ENCODE measurements around the gene GAS2. TPM values are rescaled to one million over a fixed set of nuclear protein-coding genes. Genes with fewer than 3 reads are reported as not detected.

Gene GAS2
- total and polyA plus RNA-seq, 4 donors: 0.58 to 9.8 (median 1.2) TPM

- H3K4me3 ChIP-seq: no peak overlapping the region
- no peaks in the 10 kb centered on the region for H3K27me3 ChIP-seq (ENCODE audit: control insufficient read depth in 3 of 3, insufficient read depth in 3 of 3, low read length in 2 of 3)
- no peak for TF ChIP-seq CTCF (IDR thresholded peaks at IDR 0.05; ENCODE audit: control extremely low read depth, extremely low read depth)
- H3K9ac ChIP-seq (ENCODE audit: insufficient read depth in 1 of 2, low read length in 2 of 2): no peak overlapping the region
- H3K27ac ChIP-seq (ENCODE audit: low read depth in 1 of 2, low read length in 1 of 2): no peak overlapping the region
- peaks cover 0 to 3% (median 0%) of the 10 kb centered on the region in 5 donors for H3K4me1 ChIP-seq (ENCODE audit: control insufficient read depth in 5 of 5, insufficient read depth in 5 of 5, low read length in 5 of 5)
- ATAC-seq (ENCODE audit: insufficient read depth, low FRiP score) (no peak), DNase-seq (no peak)
- 55 to 59% methylated on average over 2 of the region's 2 CpGs for WGBS, 2 donors
- H3K36me3 ChIP-seq (ENCODE audit: control insufficient read depth in 4 of 4, insufficient read depth in 4 of 4, low read length in 4 of 4): no peaks in the 10 kb centered on the region
- no peaks in the 10 kb centered on the region for H3K9me3 ChIP-seq (ENCODE audit: control insufficient read depth in 4 of 4, insufficient read depth in 3 of 4, low read length in 3 of 4)
Measured at GRCh38 chr11:22680628-22681027, 14.2 kb downstream of the GAS2 start.

DNA sequence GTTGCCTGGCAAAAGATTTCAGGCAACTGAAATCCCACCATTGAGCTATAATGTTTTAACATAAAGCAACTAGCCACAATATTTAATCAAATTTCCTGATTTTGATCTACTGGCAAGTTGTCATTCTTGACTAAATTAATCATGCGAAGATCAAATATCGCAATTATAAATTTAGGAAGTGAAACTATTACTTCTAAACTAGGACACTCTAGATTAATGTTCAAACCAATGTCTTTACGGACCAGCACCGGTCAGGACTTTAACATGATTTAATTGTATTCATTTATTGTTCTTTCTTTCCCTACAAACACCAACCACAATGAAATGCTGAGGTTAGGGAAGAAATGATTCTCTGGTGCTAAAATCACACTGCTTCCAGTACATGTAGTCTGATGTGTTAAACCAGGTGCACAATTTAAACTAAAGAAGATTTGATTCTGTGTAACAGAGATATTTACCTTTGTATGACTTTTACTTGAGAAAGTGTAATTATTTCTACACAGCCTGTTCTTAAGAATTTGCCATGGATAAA, 14.9 kb downstream of the GAS2 start:
- Histone ChIP-seq H3K4me3 (no peak overlapping the region), H3K4me1 (ENCODE audit: control insufficient read depth in 5 of 5, insufficient read depth in 5 of 5, low read length in 5 of 5) (peaks cover 0 to 3% (median 0%) of the 10 kb centered on the region in 5 donors)
- TF ChIP-seq CTCF (IDR thresholded peaks at IDR 0.05; ENCODE audit: control extremely low read depth, extremely low read depth): no peak

DNA sequence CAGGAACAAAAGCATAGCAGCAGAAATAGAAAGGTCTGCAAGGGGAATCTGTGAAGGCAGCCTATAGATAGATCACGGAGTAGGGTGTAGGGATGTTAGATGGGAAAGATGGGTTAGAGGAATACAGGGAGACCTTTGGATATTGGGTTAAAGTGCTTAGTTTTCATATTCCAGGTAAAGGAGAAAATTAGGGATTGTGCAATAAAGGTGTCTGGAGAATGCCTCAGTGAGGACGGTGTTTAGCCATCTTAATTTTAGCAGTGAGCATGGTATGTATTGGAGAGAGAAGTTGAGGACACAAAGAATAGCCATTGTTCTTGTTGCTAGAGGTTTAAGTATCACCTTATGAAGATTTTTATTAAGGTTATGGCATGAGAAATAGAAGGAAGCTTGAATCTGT, 17.7 kb downstream of the GAS2 start:
- H3K4me3 ChIP-seq: no peak overlapping the region
- WGBS, 2 donors: 95 to 96% methylated on average over 2 of the region's 2 CpGs
- TF ChIP-seq CTCF (IDR thresholded peaks at IDR 0.05; ENCODE audit: control extremely low read depth, extremely low read depth): no peak
- H3K9me3 ChIP-seq (ENCODE audit: control insufficient read depth in 4 of 4, insufficient read depth in 3 of 4, low read length in 3 of 4): no peaks in the 10 kb centered on the region
- H3K36me3 ChIP-seq (ENCODE audit: control insufficient read depth in 4 of 4, insufficient read depth in 4 of 4, low read length in 4 of 4): no peaks in the 10 kb centered on the region
- peaks cover 0 to 8% (median 0%) of the 10 kb centered on the region in 5 donors for H3K4me1 ChIP-seq (ENCODE audit: control insufficient read depth in 5 of 5, insufficient read depth in 5 of 5, low read length in 5 of 5)
- H3K27ac ChIP-seq (ENCODE audit: low read depth in 1 of 2, low read length in 1 of 2): no peak overlapping the region
- no peaks in the 10 kb centered on the region for H3K27me3 ChIP-seq (ENCODE audit: control insufficient read depth in 3 of 3, insufficient read depth in 3 of 3, low read length in 2 of 3)
- DNase-seq (no peak), ATAC-seq (ENCODE audit: insufficient read depth, low FRiP score) (no peak)
- no peak overlapping the region for H3K9ac ChIP-seq (ENCODE audit: insufficient read depth in 1 of 2, low read length in 2 of 2)

More for the DNA sequence above, 14.9 kb downstream of the GAS2 start:
- 85 to 94% methylated on average over 4 of the region's 4 CpGs for WGBS, 2 donors
- no peak overlapping the region for H3K27ac ChIP-seq (ENCODE audit: low read depth in 1 of 2, low read length in 1 of 2)
- DNase-seq (no peak), ATAC-seq (ENCODE audit: insufficient read depth, low FRiP score) (no peak)
- no peak overlapping the region for H3K9ac ChIP-seq (ENCODE audit: insufficient read depth in 1 of 2, low read length in 2 of 2)
- no peaks in the 10 kb centered on the region for H3K27me3 ChIP-seq (ENCODE audit: control insufficient read depth in 3 of 3, insufficient read depth in 3 of 3, low read length in 2 of 3)
- no peaks in the 10 kb centered on the region for H3K9me3 ChIP-seq (ENCODE audit: control insufficient read depth in 4 of 4, insufficient read depth in 3 of 4, low read length in 3 of 4)
- H3K36me3 ChIP-seq (ENCODE audit: control insufficient read depth in 4 of 4, insufficient read depth in 4 of 4, low read length in 4 of 4): no peaks in the 10 kb centered on the region

- Histone ChIP-seq H3K9ac (ENCODE audit: insufficient read depth in 1 of 2, low read length in 2 of 2) (no peak overlapping the region), H3K4me1 (ENCODE audit: control insufficient read depth in 5 of 5, insufficient read depth in 5 of 5, low read length in 5 of 5) (peaks cover 0 to 8% (median 0%) of the 10 kb centered on the region in 5 donors), H3K36me3 (ENCODE audit: control insufficient read depth in 4 of 4, insufficient read depth in 4 of 4, low read length in 4 of 4) (no peaks in the 10 kb centered on the region), H3K4me3 (no peak overlapping the region), H3K27me3 (ENCODE audit: control insufficient read depth in 3 of 3, insufficient read depth in 3 of 3, low read length in 2 of 3) (no peaks in the 10 kb centered on the region), H3K9me3 (ENCODE audit: control insufficient read depth in 4 of 4, insufficient read depth in 3 of 4, low read length in 3 of 4) (no peaks in the 10 kb centered on the region), H3K27ac (ENCODE audit: low read depth in 1 of 2, low read length in 1 of 2) (no peak overlapping the region)
- no peak for DNase-seq
- ATAC-seq (ENCODE audit: insufficient read depth, low FRiP score): no peak
- 97 to 98% methylated on average over 4 of the region's 4 CpGs for WGBS, 2 donors
- no peak for TF ChIP-seq CTCF (IDR thresholded peaks at IDR 0.05; ENCODE audit: control extremely low read depth, extremely low read depth)
Measured at GRCh38 chr11:22685111-22685510, 18.7 kb downstream of the GAS2 start.

Data from lung (tissue), 12 donors.